IMR-90 (cell line): ENCODE data around the gene KIF18A. TPM values are rescaled to one million over a fixed set of nuclear protein-coding genes. Genes with fewer than 3 reads are reported as not detected.

Source experiments
- ATAC-seq: fragments of 200-7000 bp; cut with Tn5 transposase; 2 replicates; pipeline ENCODE4 v1.9.1; 2020; ENCODE audit warnings: low read depth, mild to moderate bottlenecking, moderate library complexity
- BruUV-seq: library from RNA; stranded (reverse); fragments of 400-500 nt; replicated peaks from 2 replicates; lab custom pipeline; 2021; lab: Mats Ljungman, UMichigan
- CTCF ChIA-PET: fragments of 300-600 bp; formaldehyde crosslinking; extraction: SDS; loops from one replicate; lab custom pipeline; 2021; ENCODE audit warnings: antibody characterized with exemption; lab: Yijun Ruan, JAX
- POLR2A ChIA-PET: fragments of 300-600 bp; sonication (Branson Sonifier 250); formaldehyde crosslinking; loops from one replicate; lab custom pipeline; 2022; ENCODE audit warnings: antibody characterized with exemption; ENCODE audit not compliant: unreplicated experiment; lab: Charles Lee
- DNase-seq: peaks from one replicate; pipeline ENCODE4 v3.0.0; 2013
- H2AFZ ChIP-seq: replicated peaks from 2 replicates; pipeline ENCODE3; 2013; ENCODE audit warnings: low read length, mild to moderate bottlenecking; ENCODE audit not compliant: poor library complexity
- H2AK5ac ChIP-seq: 2 replicates; pipeline ENCODE4 v1.6.1; 2013; ENCODE audit warnings: low read depth, low read length, inconsistent platforms
- H2AK9ac ChIP-seq: replicated peaks from 2 replicates; pipeline ENCODE3; 2013; ENCODE audit warnings: mild to moderate bottlenecking, low read depth, low read length, moderate library complexity; ENCODE audit not compliant: poor library complexity
- H2BK120ac ChIP-seq: 2 replicates; pipeline ENCODE4 v1.6.1; 2013; ENCODE audit warnings: low read depth, low read length, inconsistent platforms
- H2BK15ac ChIP-seq: 3 replicates; pipeline ENCODE4 v1.6.1; 2013; ENCODE audit warnings: low read depth, low read length, inconsistent platforms
- H2BK20ac ChIP-seq: 2 replicates; pipeline ENCODE4 v1.6.1; 2013; ENCODE audit warnings: low read depth, mild to moderate bottlenecking, inconsistent platforms, low read length, moderate library complexity
- H2BK5ac ChIP-seq: 2 replicates; pipeline ENCODE4 v1.6.1; 2013; ENCODE audit warnings: mild to moderate bottlenecking, low read depth, low read length, inconsistent platforms; ENCODE audit not compliant: poor library complexity, severe bottlenecking
- H3K14ac ChIP-seq: replicated peaks from 2 replicates; pipeline ENCODE4 v1.6.1; 2013; ENCODE audit warnings: low read depth, low read length, inconsistent platforms
- H3K18ac ChIP-seq: 2 replicates; pipeline ENCODE4 v1.6.1; 2013; ENCODE audit warnings: low read depth, low read length, control low read depth
- H3K23ac ChIP-seq: 2 replicates; pipeline ENCODE4 v1.6.1; 2013; ENCODE audit warnings: low read depth, low read length, inconsistent platforms
- H3K27ac ChIP-seq: 2 replicates; pipeline ENCODE4 v1.5.1; 2013; ENCODE audit warnings: mild to moderate bottlenecking, control low read depth, low read length; ENCODE audit not compliant: insufficient read depth
- H3K27me3 ChIP-seq: 2 replicates; pipeline ENCODE4 v1.6.1; 2013; ENCODE audit warnings: low read length; ENCODE audit not compliant: control insufficient read depth, insufficient read depth
- H3K36me3 ChIP-seq: 2 replicates; pipeline ENCODE4 v1.6.1; 2013; ENCODE audit warnings: low read length, mixed read lengths; ENCODE audit not compliant: control insufficient read depth, insufficient read depth
- H3K4ac ChIP-seq: 2 replicates; pipeline ENCODE4 v1.6.1; 2013; ENCODE audit warnings: low read depth, low read length, inconsistent platforms
- H3K4me1 ChIP-seq: 2 replicates; pipeline ENCODE4 v1.6.1; 2013; ENCODE audit warnings: low read length, mixed read lengths; ENCODE audit not compliant: control insufficient read depth, insufficient read depth
- H3K4me2 ChIP-seq: 2 replicates; pipeline ENCODE4 v1.6.1; 2013; ENCODE audit warnings: low read depth, mild to moderate bottlenecking, control low read depth, low read length, moderate library complexity
- H3K4me3 ChIP-seq: 2 replicates; pipeline ENCODE4 v1.5.1; 2013; ENCODE audit warnings: low read depth, mild to moderate bottlenecking, control low read depth, low read length, moderate library complexity; ENCODE audit not compliant: insufficient read depth
- H3K56ac ChIP-seq: 2 replicates; pipeline ENCODE4 v1.6.1; 2013; ENCODE audit warnings: low read length, inconsistent platforms; ENCODE audit not compliant: insufficient read depth; ENCODE audit errors: extremely low read depth
- H3K79me1 ChIP-seq, 2 experiments: 2 replicates each; pipeline ENCODE4 v1.6.1; 2013; ENCODE audit warnings: low read length in 2 of 2, inconsistent platforms in 1 of 2, low read depth in 1 of 2
- H3K9ac ChIP-seq: 2 replicates; pipeline ENCODE4 v1.6.1; 2013; ENCODE audit warnings: low read depth, low read length, control low read depth
- H3K9me1 ChIP-seq: 2 replicates; pipeline ENCODE4 v1.6.1; 2013; ENCODE audit warnings: low read length, inconsistent platforms; ENCODE audit not compliant: insufficient read depth
- H3K9me3 ChIP-seq: 2 replicates; pipeline ENCODE4 v1.6.1; 2013; ENCODE audit warnings: low read length; ENCODE audit not compliant: control insufficient read depth, insufficient read depth
- H4K20me1 ChIP-seq: 2 replicates; pipeline ENCODE4 v1.6.1; 2013; ENCODE audit warnings: low read length, inconsistent platforms; ENCODE audit not compliant: insufficient read depth
- H4K5ac ChIP-seq: 2 replicates; pipeline ENCODE4 v1.6.1; 2013; ENCODE audit warnings: mild to moderate bottlenecking, low read depth, low read length, control low read depth
- H4K8ac ChIP-seq, 2 experiments: 2 replicates each; pipeline ENCODE4 v1.6.1; 2013; ENCODE audit warnings: low read depth in 2 of 2, low read length in 2 of 2, control low read depth in 1 of 2, inconsistent platforms in 1 of 2
- H4K91ac ChIP-seq: 2 replicates; pipeline ENCODE4 v1.6.1; 2013; ENCODE audit warnings: low read depth, low read length, inconsistent platforms; ENCODE audit not compliant: insufficient read depth
- WGBS, 2 experiments: methylation state at CpG; one replicate each; pipeline versions ENCODE4 v1.1.5 to v1.1.7; 2013; ENCODE audit warnings: missing lambda C conversion rate in 2 of 2; ENCODE audit not compliant: insufficient read length in 1 of 2; ENCODE audit errors: extremely low coverage in 2 of 2; 5-methylcytosine and 5-hydroxymethylcytosine counted together
- dilution Hi-C: fragments of 300-500 bp; cut with HindIII; formaldehyde crosslinking; loops from one replicate; pipeline ENCODE4 v1.14.3; 2018; ENCODE audit warnings: low sequenced_read_pairs; ENCODE audit not compliant: unreplicated experiment
- in situ Hi-C: fragments of 300-500 bp; cut with MboI; formaldehyde crosslinking; loops from 3 replicates; pipeline ENCODE4 v1.14.3; 2019; ENCODE audit warnings: low sequenced_read_pairs, inconsistent platforms, mixed read lengths
- intact Hi-C: fragments of 100-400 bp; cut with micrococcal nuclease; formaldehyde crosslinking; loops from 2 replicates; pipeline ENCODE4 v1.10.0; 2022
- polyA plus RNA-seq, 3 experiments: library from polyadenylated mRNA; depleted of rRNA; stranded (reverse); fragments of >200 nt; gene quantifications; 2 replicates each; pipeline ENCODE4 v1.2.3, GENCODE V29; 2012; ENCODE audit warnings: low replicate concordance in 1 of 3
- total RNA-seq: library from RNA; depleted of rRNA; stranded (reverse); fragments of >200 nt; gene quantifications from 2 replicates; pipeline ENCODE4 v1.2.3, GENCODE V29; 2012
- TF ChIP-seq, protein P1 (sequence below): fragments of 150-350 bp; IDR thresholded peaks from 2 replicates; pipeline ENCODE4 v1.6.1; 2017; ENCODE audit warnings: mild to moderate bottlenecking, antibody characterized with exemption, low read length, low read depth

Gene KIF18A
- total and polyA plus RNA-seq, 2 of the 4 experiments (the other 2 are of a cell fraction), result 8.9 to 24.4 TPM

- no TSS peak for BruUV-seq
- H3K27ac ChIP-seq, result no peak overlapping the region
- WGBS, 2 experiments, result no CpG with 5 or more reads among the region's 2 CpGs
- no peak overlapping the region for H2BK20ac ChIP-seq
- intact Hi-C loops, result no loop called here
- H3K36me3 ChIP-seq, result peaks cover 5% of the 10 kb centered on the region
- DNase-seq, result no peak
- TF ChIP-seq, protein P1, sequence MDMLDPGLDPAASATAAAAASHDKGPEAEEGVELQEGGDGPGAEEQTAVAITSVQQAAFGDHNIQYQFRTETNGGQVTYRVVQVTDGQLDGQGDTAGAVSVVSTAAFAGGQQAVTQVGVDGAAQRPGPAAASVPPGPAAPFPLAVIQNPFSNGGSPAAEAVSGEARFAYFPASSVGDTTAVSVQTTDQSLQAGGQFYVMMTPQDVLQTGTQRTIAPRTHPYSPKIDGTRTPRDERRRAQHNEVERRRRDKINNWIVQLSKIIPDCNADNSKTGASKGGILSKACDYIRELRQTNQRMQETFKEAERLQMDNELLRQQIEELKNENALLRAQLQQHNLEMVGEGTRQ, result no peak
- no peak overlapping the region for H2BK5ac ChIP-seq
- ATAC-seq, result no peak
- H3K14ac ChIP-seq, result no peak overlapping the region
- H3K27me3 ChIP-seq, result no peaks in the 10 kb centered on the region
- in situ Hi-C loops, result no loop called here
- H3K18ac ChIP-seq, result no peak overlapping the region
- no peak overlapping the region for H2AK5ac ChIP-seq
- no peak overlapping the region for H4K91ac ChIP-seq
- no peak overlapping the region for H3K56ac ChIP-seq
- no peak overlapping the region for H3K4ac ChIP-seq
- H2AK9ac ChIP-seq, result no peak overlapping the region
- no peak overlapping the region for H2AFZ ChIP-seq
- no peak overlapping the region for H2BK120ac ChIP-seq
- ChIA-PET CTCF (no interaction called here), POLR2A (no interaction called here)
- H3K4me2 ChIP-seq, result no peak overlapping the region
- H3K9me3 ChIP-seq, result no peaks in the 10 kb centered on the region
- dilution Hi-C loops, result no loop called here
- no peak overlapping the region for H2BK15ac ChIP-seq
- peaks cover 8 to 17% of the 10 kb centered on the region in 2 experiments for H3K79me1 ChIP-seq
- no peak overlapping the region; a peak in 1 of 4 replicates for H4K8ac ChIP-seq
- H3K9me1 ChIP-seq, result 0 out of 2 replicates have a peak, but pooled peaks cover 2% of the 10 kb centered on the region
- H3K23ac ChIP-seq, result no peak overlapping the region
- no peak overlapping the region for H3K4me3 ChIP-seq
- H3K4me1 ChIP-seq, result peaks cover 2% of the 10 kb centered on the region; the same call in 1 of the 2 replicates
- H3K9ac ChIP-seq, result no peak overlapping the region
- H4K5ac ChIP-seq, result no peak overlapping the region
- H4K20me1 ChIP-seq, result no peaks in the 10 kb centered on the region
Observed at GRCh38 chr11:28054821-28055220, 53.1 kb downstream of the KIF18A start.
